Urothelium cell line (cell line): ENCODE results near the gene WNT7B.

Source experiments
- DNase-seq: peaks from one replicate; pipeline ENCODE4 v3.0.0; 2011; ENCODE audit warnings: low spot score, mixed read lengths
- FAIRE-seq: peaks from 2 replicates; lab custom pipeline; 2011; peaks lifted over from hg19 to GRCh38; lab: Jason Lieb, UNC

The WNT7B gene

GRCh38 chr22:45933506-45934167 lies 43.3 kb downstream of the WNT7B start:
- FAIRE-seq, result peak; percentile 87
- DNase-seq, result no peak

- peak; percentile 82 for DNase-seq
- FAIRE-seq, result peak; percentile 91
These were observed 44.9 kb downstream of the WNT7B start for GRCh38 chr22:45932071-45932470.

- FAIRE-seq (no peak), DNase-seq (no peak)
These were observed 45.9 kb downstream of the WNT7B start for GRCh38 chr22:45931042-45931441.

GRCh38 chr22:45930324-45930723 lies 46.6 kb downstream of the WNT7B start:
- FAIRE-seq (no peak), DNase-seq (no peak)

GRCh38 chr22:45929649-45930048 lies 47.3 kb downstream of the WNT7B start:
- FAIRE-seq (no peak), DNase-seq (no peak)

GRCh38 chr22:45928726-45929368 lies 48.1 kb downstream of the WNT7B start:
- no peak for FAIRE-seq
- no peak for DNase-seq

- FAIRE-seq (no peak), DNase-seq (no peak)
These were observed 49.9 kb downstream of the WNT7B start for GRCh38 chr22:45927059-45927458.

- no peak for DNase-seq
- FAIRE-seq, result no peak
These were observed 50.5 kb downstream of the WNT7B start for GRCh38 chr22:45926433-45926832.

- FAIRE-seq, result peak; percentile 71
- DNase-seq, result peak; percentile 57
These were observed 51.1 kb downstream of the WNT7B start for GRCh38 chr22:45925811-45926351.

- FAIRE-seq (no peak), DNase-seq (no peak)
These were observed 53.1 kb downstream of the WNT7B start for GRCh38 chr22:45923835-45924234.

GRCh38 chr22:45923212-45923611 lies 53.8 kb downstream of the WNT7B start:
- DNase-seq (no peak), FAIRE-seq (peak; percentile 84)

GRCh38 chr22:45922661-45923060 lies 54.3 kb downstream of the WNT7B start:
- FAIRE-seq (no peak), DNase-seq (no peak)

GRCh38 chr22:45922256-45922655 lies 54.7 kb downstream of the WNT7B start:
- FAIRE-seq, result no peak
- DNase-seq, result no peak

GRCh38 chr22:45919504-45920286 lies 57.3 kb downstream of the WNT7B start:
- no peak for FAIRE-seq
- no peak for DNase-seq

GRCh38 chr22:45918459-45919370 lies 58.2 kb downstream of the WNT7B start:
- DNase-seq (peak; percentile 91), FAIRE-seq (peak; percentile 30)

- DNase-seq (no peak), FAIRE-seq (peak; percentile 81)
These were observed 59.1 kb downstream of the WNT7B start for GRCh38 chr22:45917700-45918458.

- FAIRE-seq, result no peak
These were observed 59.8 kb downstream of the WNT7B start for GRCh38 chr22:45917146-45917545.

GRCh38 chr22:45916515-45916914 lies 60.4 kb downstream of the WNT7B start:
- no peak for DNase-seq
- no peak for FAIRE-seq

More at GRCh38 chr22:45917146-45917545, 59.8 kb downstream of the WNT7B start:
- DNase-seq, result no peak

- FAIRE-seq, result no peak
- no peak for DNase-seq
These were observed 61.1 kb downstream of the WNT7B start for GRCh38 chr22:45915841-45916240.

- no peak for DNase-seq
- no peak for FAIRE-seq
These were observed 61.8 kb downstream of the WNT7B start for GRCh38 chr22:45915151-45915550.
